Stimulated activated CD8-positive, alpha-beta memory T cell treated with anti-CD3 and anti-CD28 coated beads, Interleukin-12 subunit alpha, Interleukin-12 subunit beta, amount 100 ng/mL, for 4 hours (primary cell): ENCODE measurements around the gene ZBTB47.

Experiments used
- DNase-seq: peaks from one replicate; pipeline ENCODE4 v3.0.0-alpha.2; 2020; ENCODE audit warnings: low read depth

ZBTB47 gene

DNA sequence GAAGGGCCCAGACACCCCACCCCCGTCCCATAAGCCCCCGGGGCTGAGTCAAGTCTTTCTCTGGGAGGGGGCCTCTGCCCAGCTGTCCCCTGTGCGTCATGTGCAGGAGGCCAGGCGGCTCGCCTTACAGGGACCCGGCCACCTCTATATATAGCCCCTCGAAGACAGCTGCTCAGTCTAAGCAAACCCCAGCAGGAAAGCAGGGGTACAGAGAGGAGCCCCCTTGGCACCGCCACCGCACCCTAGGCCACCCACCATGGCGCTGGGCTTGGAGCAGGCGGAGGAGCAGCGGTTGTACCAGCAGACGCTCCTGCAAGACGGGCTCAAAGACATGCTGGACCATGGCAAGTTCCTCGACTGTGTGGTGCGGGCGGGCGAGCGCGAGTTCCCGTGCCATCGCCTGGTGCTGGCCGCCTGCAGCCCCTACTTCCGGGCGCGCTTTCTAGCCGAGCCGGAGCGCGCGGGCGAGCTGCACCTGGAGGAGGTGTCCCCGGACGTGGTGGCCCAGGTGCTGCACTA lies 31.9 kb downstream of the ZBTB47 start, which contains the start of gene KLHL40:
Gene KLHL40, plus strand, starts transcription at position 175 of the 519 bp plus-strand sequence. Its CDS starts 82 bp downstream, at position 257.
- DNase-seq: no peak

DNA sequence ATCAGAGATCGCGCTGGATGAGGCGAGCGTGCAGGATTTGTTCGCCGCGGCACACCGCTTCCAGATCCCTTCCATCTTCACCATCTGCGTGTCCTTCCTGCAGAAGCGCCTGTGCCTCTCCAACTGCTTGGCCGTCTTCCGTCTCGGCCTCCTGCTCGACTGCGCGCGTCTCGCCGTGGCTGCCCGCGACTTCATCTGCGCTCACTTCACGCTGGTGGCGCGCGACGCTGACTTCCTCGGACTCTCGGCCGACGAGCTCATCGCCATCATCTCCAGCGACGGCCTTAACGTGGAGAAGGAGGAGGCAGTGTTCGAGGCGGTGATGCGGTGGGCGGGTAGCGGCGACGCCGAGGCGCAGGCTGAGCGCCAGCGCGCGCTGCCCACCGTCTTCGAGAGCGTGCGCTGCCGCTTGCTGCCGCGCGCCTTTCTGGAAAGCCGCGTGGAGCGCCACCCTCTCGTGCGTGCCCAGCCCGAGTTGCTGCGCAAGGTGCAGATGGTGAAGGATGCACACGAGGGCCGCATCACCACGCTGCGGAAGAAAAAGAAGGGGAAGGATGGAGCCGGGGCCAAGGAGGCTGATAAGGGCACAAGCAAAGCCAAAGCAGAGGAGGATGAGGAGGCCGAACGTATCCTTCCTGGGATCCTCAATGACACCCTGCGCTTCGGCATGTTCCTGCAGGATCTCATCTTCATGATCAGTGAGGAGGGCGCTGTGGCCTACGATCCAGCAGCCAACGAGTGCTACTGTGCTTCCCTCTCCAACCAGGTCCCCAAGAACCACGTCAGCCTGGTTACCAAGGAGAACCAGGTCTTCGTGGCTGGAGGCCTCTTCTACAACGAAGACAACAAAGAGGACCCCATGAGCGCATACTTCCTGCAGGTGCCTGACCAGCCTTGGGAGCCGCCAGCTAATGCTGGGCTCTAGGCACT lies 32.7 kb downstream of the ZBTB47 start:
- no peak for DNase-seq

DNA sequence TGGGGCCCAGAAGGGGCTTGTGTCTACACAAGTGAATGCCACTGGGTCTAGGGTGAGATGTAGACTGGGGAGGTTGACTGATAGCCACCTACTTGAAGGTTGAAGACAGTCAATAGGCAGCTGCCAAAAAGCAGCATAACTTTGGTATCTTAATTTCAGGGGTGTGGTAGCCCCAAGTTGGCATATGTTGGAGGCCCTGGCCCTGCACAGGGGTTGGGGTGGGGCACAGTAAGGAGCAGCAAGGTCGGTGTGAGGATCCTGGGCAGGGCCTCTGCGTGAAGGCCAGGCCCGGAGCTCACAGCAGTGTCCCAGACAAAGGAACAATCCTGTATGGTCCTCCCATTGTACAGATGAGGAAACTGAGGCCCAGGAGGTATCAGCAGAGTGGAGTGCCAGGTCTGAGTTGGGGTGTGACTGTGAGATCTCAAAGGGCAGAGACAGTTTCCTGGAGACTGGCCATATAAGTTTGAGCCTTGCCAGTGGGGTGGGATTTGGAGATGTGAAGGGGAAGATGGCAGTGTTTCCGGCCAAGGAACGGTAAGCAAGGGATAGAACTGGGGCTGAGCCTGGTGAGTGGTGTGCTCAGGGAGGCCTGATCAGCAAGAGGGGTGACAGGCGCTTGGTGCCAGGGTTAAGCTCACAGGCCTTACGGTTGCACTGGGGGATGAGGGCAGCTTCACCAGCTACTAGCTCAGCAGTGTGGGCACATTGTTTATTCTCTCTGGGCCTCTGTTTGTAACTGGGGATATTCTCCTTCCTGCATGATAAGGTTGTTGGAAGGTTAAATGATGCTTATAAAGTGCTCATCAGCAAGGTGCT lies 33.5 kb downstream of the ZBTB47 start:
- no peak for DNase-seq

DNA sequence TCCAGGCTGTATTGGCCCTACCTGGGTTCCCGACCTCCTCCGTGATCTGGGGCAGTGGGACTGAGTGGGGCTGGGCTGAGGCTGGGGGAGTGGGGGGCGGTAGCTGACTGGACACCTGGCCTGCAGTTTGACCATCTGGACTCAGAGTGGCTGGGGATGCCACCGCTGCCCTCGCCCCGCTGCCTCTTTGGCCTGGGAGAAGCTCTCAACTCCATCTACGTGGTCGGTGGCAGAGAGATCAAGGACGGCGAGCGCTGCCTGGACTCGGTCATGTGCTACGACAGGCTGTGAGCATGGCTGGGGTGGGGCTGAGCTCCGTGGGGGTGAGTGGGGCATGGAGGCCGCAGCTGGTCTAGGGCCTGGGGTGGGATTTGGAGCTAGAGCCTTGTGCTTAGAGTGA lies 34.5 kb downstream of the ZBTB47 start:
- DNase-seq: no peak

DNA sequence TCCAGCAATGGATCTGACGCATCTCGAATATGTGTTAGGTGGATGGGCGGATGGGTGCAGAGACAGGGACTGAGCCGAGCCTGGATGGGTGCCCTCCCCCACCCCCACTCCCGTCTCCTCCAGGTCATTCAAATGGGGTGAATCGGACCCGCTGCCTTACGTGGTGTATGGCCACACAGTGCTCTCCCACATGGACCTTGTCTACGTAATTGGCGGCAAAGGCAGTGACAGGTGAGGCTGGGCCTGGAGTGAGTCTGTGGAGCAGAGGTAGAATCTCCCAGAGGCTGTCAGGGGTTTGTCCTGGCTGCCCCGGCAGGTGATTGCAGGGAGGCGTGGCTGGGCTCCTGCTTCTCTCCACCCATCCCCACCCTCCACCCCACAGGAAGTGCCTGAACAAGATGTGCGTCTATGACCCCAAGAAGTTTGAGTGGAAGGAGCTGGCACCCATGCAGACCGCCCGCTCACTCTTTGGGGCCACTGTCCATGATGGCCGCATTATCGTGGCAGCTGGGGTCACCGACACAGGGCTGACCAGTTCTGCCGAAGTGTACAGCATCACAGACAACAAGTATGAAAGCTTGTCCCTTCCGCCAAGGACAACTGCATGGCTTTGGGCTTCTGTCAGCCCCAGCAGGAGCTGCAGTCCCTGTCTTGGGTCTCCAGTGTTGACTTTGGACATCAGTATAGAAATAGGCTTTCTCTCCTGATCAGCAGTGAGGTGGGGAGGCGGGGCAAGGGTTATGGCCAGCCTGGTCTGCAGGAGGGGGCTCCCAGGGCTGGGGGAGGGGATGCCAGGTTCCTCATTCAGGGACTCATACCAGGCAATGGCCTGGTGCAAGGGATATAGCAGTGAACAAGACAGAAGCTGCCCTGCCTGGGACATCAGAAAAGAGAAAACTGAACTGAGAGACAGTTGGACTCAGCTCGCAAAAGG lies 35.3 kb downstream of the ZBTB47 start:
- DNase-seq: no peak

DNA sequence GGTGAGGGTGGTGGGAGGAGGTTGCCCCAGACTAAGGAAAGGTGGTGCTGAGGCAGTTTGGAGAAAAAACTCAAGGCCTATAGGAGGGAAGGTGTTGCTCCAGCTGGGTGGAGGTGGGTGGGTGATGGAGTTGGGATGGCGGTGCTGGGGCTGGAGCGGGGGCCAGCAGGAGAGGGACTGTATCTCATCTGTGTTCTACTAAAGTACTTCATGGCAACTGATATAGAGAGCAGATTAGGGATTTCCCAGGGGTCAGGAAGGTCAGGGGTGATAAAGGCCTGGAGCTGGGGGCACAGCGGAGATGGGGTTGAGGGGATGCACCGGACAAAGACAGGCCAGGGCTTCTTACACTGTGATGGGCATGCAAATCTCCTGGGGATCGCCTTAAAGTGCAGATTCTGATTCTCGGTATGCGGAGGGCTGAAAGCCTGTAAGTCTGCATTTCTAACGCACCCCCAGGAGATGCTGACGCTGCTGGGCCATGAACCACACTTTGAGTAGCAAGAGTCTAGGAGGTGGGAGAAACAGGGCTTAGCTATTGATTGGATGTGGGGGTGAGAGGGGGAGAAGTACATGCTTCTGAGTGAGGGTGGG lies 36.0 kb downstream of the ZBTB47 start:
- no peak for DNase-seq

DNA sequence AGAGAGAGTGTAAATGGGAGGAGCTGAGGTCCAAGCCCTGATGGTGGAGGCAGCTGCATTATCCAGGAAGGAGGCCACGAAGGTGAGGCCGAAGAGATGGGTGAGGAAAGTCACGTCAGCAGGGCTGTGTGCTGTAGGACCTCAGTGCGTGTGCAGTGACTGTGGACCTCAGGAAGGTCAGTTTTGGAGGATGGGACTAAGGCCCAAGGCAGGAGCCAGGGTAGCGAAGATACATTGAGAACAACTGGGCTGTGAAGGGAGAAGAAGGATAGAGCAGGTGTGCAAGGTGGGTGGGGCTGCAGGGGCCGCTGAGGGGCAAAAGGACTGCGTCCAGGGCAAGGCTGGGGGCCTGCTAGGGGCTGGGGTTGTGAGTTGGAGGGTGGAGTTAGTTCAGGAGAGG lies 36.7 kb downstream of the ZBTB47 start:
- DNase-seq: no peak

DNA sequence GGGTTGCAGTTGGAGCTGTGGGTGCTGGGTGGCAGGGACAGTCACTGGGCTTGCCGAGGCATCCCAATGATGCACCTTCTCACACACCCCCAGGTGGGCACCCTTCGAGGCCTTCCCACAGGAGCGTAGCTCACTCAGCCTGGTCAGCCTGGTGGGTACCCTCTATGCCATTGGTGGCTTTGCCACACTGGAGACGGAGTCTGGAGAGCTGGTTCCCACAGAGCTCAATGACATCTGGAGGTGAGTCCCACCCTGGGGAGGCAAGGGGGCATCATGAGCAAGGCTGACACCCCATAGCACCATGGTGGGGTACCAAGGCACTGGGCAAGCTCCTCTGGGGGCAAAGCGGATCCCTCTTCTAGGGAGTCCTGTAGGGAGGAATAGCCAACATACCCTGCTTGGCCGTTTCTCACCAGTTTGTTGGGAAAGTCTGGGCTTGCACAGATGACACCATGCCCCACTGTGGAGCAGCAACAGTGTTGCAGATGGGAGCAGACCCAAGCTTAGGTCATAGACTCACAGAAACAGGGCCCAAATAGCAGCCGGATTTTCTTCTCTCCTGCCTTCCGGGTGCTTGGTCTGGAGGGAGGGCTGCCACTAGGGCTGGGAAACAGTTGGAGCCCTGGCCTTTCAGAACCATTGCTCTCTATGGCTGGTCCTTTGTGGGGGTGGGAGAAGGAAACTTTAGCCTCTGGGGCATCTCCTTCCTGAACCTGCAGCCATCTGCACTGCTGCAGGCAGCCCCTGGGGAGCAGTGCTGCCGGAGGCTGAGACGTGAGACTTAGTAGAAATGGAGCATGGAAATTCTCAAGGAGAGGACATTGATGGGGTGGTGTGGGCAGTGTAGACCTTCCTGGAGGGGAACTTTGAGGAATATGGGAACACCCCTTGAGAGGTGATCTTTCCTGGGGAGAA lies 37.5 kb downstream of the ZBTB47 start:
- DNase-seq: no peak

DNA sequence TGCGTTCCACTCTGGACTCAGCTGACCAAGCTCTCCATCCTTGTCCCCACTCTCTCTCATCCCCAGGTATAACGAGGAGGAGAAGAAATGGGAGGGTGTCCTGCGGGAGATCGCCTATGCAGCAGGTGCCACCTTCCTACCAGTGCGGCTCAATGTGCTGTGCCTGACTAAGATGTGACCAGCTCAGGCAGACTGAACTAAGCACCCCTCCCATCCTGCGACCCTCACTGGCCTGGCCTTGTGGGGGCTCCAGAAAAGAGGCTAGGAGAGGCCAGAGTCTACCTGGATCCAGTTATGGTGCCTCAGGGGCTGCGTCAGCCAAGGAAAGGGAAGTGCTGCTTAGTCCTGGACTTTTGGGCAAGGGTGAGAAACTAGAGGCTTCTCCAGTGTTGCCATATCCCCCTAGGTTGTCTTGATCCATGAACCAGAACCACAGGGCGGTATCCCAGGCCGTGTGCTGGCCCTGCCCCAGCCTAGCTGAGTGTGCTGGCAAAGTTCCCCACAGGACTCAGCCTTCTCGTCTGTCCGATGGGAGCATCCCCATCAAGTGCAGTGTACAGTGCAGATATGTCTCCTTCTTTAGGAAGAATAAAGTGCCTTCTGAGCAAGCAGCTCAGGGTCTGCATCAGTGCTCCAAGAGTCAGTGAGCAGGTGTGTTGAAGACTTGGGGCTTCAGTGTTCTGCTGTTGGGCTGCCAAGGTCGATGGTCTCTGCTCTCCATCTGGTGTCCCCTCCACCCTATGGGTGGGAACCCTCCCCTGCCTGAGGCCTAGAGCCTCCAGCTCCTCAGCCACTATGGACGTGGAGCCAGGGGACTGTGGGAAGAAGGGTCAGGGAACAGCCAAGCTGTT lies 38.5 kb downstream of the ZBTB47 start:
- no peak for DNase-seq

DNA sequence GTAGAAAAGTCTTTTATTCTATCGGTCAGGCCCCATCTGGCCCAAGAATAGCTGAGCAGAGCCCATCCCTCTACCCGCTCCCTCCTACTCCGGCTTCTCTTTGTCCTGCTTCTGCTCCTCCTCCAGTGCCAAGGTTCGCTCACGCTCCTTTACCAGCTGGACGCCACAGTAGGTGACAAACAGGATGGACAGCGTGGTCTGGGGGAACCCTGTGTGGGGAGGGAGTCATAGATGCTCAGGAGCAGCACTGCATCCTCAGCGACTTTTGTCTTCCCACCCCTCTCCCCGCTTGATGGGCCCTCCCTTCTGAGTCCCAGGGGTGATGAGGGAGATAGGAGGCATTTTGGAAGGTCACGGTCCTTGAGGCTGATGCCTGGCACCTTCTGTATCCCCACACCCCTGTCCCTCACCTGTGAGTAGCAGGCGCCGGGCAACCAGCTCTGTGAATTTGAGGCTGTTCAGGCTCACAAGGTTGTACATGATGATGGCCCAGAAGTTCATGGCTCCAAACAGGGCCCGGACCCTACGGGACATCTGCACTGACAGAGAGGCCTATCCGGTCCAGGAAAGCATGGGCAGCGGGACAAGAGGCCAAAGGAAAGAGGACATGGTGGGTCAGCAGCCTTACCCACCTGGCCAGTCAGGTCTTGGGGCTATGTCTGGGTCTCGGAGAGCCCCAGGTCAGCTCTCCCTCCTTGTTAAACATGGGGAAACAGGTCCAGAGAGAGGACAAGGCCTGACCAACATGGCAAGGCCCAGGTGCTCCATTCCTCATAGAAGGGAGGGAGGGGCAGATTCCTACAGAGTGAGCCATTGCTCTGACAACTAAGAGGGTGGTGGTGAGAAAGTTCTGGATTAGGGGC lies 39.4 kb downstream of the ZBTB47 start:
- DNase-seq: no peak

DNA sequence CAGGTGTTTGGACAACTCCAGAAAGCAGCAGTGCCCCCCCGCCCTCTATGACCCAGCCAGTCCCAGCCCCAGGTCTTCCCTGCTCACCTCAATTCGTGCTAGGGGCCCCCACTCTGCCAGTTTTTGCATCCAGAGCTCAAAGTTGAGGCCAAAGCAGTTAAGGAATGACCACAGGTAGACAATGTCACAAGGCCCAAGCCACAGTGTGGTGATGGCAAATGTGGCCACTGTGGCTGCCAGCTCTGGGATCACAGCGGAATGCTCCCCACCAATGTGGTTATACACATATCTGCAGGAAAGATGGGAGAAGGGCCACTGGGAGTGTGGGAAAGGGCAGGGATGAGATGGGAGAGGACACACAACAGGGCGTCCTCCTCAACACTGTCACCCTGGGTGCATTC lies 40.0 kb downstream of the ZBTB47 start:
- DNase-seq: no peak

DNA sequence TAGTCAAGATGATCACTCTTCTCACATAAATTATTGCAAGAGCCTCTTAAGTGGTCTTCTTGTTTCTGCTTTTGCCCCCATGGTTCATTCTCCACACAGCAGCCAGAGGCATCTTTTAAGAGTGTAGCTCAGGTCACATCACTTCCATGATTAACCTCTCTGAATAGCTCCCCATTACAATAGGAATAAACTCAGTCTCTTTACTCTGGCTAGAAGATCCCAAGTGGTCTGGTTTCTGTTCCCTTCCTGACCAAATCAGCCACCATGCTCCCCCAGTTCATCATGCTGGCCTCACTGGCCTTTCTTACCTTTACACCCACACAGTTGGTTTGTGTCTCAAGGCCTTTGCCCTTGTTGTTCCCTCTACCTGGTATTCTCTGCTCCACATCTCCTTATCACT lies 40.9 kb downstream of the ZBTB47 start:
- no peak for DNase-seq

DNA sequence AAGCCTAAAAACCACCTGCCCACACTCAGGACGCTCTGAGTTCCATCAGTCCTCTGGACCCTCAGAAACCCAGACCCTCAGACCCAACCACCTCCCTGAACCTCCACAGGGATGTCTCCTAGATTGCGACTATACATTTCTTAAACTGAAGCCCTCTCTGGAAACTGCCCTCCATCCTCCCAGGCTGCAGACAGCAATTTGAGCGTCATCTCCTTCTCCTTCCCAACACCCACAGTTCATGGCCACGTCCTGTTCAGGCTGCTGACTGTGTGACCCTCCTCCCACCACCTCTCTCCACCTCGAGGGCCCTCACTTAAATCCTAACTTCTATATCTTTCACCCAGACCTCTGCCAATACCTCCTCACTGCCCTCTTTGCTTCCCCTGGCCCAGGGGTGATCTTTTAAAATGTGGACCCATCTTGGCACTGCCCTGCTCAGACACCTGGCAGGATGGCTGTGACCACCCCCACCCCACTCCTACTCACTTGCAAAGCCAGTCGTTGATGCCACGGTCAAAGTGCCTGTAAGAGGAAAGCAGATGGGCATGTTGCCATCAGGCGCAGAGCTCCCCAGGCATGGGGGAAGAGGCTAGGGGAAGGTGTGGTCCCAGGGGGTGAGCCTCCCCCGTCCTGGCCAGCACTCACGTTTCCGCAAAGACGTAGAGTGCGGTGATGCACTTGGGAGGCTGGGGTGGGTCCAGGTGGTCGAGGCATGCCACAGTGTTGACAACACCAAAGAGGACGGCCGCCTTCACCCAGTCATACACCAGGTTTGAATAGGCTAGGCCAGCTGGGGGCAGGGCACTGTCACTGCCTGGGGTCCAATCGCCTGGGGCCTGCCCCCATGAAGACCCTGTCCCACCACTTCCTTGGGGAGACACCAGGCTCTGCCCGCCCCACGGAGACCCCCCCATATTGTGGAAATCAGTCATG lies 43.1 kb downstream of the ZBTB47 start:
- no peak for DNase-seq

DNA sequence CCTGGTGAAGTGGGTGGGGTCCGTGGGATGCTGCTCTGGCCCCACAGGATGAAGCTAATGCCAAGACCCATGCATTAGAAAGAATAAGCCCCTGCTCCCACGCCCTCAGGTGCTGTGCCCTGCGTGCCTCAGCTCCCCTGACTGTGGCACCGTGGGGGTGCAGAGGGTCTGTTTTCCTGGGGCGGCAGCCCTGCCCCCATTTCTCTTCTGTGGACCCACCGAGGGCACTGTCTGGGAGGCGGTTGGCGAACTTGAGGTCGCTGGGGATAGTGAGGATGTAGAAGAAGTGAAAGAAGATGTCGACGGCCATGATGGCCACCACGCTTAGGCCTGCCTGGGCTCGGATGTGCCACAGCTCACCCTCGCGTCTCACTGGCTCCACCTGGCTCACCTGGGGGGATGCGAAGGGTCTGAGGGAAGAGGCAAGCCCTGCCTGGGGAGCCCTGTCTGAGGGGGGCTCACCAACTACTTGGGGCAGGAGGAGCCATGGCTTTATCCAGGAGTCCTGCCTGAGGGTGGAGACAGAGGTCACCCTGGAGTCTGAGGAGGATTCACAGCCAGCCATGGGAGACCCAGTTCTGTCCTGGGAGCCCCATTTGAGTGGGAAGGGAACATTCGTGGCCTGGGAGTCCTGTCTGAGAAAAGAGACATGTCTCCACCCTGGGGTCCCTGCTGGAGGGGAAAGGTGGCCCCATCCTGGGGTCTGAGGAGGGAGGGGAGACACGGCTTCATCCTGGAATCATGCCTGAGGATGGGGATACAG lies 44.0 kb downstream of the ZBTB47 start:
- DNase-seq: no peak

DNA sequence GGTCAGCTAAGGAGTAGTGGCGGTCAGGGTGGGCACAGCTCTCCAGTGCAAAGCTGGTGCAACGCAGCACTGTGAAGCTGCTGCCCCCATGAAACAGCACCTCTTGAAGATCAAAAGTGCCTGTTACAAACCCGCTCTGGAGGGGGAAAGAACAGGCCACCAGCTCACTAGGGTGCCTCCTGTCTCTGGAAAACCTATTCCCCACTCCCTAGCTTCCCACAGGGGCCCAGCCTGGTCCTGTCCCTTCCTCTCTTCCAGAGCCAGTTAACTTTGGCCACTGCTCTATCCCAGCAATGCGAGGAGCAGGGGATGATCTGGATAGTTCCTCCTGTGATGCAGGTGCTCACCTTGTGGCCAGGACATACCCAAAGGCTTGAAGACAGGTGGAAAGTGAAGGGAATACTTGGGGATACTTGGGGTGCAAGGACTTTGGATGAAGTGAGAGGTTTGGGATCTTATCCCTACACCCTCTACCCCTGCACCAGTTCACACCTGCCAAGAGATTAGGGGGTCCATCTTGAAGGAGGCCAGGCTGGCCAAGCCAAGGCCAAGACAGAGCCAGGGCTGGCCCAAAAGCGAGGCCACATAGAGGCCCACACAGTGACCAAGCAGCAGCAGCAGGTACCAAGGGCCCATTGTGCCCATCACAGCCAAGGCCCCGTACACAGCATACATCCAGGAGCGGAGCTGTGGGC lies 44.9 kb downstream of the ZBTB47 start:
- DNase-seq: no peak

DNA sequence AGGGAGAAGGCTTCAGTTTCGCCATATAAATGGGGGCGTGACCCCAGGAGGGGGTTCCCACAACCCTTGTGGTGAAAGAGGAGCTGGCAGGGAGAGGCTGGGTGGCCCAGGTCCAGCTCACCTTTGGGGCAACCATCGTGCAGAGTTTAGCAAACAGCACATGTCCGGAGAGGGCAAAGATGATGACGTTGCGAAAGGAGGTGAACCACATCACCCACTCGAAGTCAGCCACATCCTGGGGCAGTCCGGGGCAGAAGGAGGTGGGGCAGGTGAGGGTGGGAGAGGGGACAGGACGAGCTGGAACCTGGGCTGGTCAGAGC lies 45.4 kb downstream of the ZBTB47 start:
- no peak for DNase-seq
